Suppressor macrophage (primary cell): ENCODE measurements around the gene CLCN1.

ENCODE experiments used
- DNase-seq, 4 experiments: peaks; one replicate each; pipeline ENCODE4 v3.0.0-alpha.2; 2020 to 2022

The CLCN1 gene

GRCh38 chr7:143295870-143296269 is 20.0 kb upstream of the CLCN1 start:
- DNase-seq: no peak

GRCh38 chr7:143296686-143297085 is 19.2 kb upstream of the CLCN1 start:
- DNase-seq: no peak

- DNase-seq: no peak
These were observed 16.6 kb upstream of the CLCN1 start for GRCh38 chr7:143299346-143299745.

- peak in 1 of 4 experiments; percentile 37 for DNase-seq
These were observed 16.1 kb upstream of the CLCN1 start for GRCh38 chr7:143299840-143300239.

GRCh38 chr7:143300959-143301935 is 14.7 kb upstream of the CLCN1 start:
- peak; percentile 57 to 81 (median 77) for DNase-seq

GRCh38 chr7:143303733-143304132 is 12.2 kb upstream of the CLCN1 start:
- no peak for DNase-seq

- no peak for DNase-seq
These were observed 11.0 kb upstream of the CLCN1 start for GRCh38 chr7:143304938-143305337.

- DNase-seq: peak; percentile 72 to 89 (median 82)
These were observed 10.4 kb upstream of the CLCN1 start for GRCh38 chr7:143305423-143306070.

GRCh38 chr7:143308632-143309031 is 7.3 kb upstream of the CLCN1 start:
- no peak for DNase-seq

- peak in 3 of 4 experiments; percentile 25 to 69 (median 64) for DNase-seq
These were observed 1.8 kb upstream of the CLCN1 start for GRCh38 chr7:143314127-143314526.

GRCh38 chr7:143316492-143316891 is 581 bp downstream of the CLCN1 start:
- peak in 3 of 4 experiments; percentile 50 to 61 (median 60) for DNase-seq

- DNase-seq: peak; percentile 72 to 89 (median 84)
These were observed 2.8 kb downstream of the CLCN1 start for GRCh38 chr7:143318661-143319060.

GRCh38 chr7:143320620-143321019 is 4.7 kb downstream of the CLCN1 start:
- DNase-seq: no peak

- no peak for DNase-seq
These were observed 5.3 kb downstream of the CLCN1 start for GRCh38 chr7:143321242-143321641.

GRCh38 chr7:143321734-143322133 is 5.8 kb downstream of the CLCN1 start:
- peak; percentile 78 to 91 (median 88) for DNase-seq

GRCh38 chr7:143322760-143323633 is 7.1 kb downstream of the CLCN1 start:
- peak in 1 of 4 experiments; percentile 29 for DNase-seq

- peak in 3 of 4 experiments; percentile 63 to 82 (median 66) for DNase-seq
These were observed 7.7 kb downstream of the CLCN1 start for GRCh38 chr7:143323653-143324052.

- no peak for DNase-seq
These were observed 9.3 kb downstream of the CLCN1 start for GRCh38 chr7:143325240-143325639.

GRCh38 chr7:143327903-143328302 is 12.0 kb downstream of the CLCN1 start:
- no peak for DNase-seq

GRCh38 chr7:143329471-143330170 is 13.7 kb downstream of the CLCN1 start:
- DNase-seq: no peak

- DNase-seq: peak; percentile 65 to 83 (median 78)
These were observed 15.4 kb downstream of the CLCN1 start for GRCh38 chr7:143331179-143331801.
